OCI-M1 (cell line): ENCODE measurements around the gene SORCS1.

Experiments used
- DNase-seq: peaks from one replicate; lab custom pipeline; 2025; lab: John Stamatoyannopoulos, UW

Gene SORCS1

DNA sequence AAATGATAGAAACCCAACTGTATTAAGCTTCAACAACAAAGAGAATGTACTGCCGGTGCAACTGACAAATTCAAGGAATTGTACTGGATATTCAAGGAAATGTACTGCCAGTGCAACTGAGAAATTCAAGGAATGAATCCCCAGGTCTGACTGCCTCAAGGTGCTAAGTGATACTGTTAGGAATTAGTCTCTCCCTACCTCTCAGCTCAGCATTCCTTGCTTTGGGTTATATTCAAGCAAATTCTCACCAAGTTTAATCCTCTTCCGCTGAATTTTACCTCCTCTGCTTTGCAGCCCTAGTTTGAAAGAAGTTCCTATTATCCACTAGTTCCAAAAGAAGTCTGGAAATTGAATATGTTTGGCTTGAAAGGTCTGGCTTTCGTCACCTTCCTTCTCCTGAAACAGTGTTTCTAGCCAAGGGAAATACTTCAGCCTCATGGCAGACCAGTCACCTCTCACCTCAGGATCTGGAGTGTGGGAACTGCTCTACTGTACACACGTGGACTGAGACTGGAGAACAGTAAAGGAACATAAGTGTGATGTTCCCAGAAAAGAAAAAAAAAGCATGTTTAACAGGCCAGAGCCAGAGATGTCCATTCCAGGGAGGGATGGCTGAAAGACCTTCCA is 60.4 kb downstream of the SORCS1 start:
- DNase-seq: no peak

DNA sequence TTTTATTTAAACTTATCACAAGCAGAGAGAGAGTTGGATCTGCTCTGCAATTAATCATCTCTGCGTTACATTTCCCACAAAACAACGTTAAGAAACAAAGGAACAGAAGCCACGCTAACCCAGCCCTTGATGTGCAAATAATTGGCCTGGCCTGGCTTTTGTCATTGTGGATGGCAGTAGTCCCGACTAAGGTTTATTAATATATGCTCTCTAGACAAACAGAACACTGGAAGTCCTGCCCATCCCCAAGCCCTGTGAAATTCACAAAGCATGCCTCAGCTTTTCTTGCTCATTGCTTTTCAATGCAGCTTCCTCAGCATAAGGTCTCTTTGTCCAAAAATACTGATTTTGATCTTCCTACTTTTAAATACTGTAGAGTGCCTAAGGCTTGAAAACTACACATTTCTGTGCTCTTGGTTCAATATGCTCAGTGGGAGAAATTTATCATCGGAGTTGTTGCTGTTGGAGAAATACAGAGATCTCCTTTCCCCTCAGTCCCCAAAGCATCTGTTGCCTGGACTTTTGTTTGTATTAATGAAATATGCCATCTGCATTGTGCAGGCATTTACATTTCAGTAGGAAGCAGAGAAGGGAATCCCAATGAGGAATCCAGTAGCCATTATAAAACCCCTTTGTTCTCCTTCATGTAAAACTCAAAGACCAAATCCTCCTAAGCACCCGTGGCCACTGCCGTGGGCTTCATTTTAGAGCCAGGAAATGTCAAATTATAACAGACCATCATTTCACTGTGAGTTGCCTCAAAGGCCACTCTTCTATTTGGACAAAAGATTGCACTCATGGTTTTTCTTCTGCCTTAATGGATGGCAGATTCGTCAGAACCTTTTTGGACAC is 61.1 kb downstream of the SORCS1 start:
- DNase-seq: no peak

DNA sequence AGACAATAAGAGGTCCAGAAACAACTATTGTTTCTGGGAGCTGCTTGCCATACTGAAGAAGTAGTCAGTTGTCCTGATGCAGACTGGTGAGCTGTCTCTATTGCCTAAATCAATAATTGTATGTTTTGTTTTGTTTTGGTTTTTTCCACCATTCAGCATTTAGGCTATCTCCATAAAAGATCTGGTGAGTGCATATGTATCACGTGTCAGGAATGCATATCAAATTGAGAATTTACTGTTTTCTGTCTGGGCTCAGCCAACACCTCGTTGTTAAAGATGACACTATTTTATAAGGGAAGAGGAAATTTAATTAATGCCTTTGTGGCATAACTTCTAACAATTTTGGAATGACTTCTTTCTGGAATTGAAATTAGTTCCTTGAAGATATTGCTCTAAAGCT is 66.2 kb downstream of the SORCS1 start:
- DNase-seq: no peak

DNA sequence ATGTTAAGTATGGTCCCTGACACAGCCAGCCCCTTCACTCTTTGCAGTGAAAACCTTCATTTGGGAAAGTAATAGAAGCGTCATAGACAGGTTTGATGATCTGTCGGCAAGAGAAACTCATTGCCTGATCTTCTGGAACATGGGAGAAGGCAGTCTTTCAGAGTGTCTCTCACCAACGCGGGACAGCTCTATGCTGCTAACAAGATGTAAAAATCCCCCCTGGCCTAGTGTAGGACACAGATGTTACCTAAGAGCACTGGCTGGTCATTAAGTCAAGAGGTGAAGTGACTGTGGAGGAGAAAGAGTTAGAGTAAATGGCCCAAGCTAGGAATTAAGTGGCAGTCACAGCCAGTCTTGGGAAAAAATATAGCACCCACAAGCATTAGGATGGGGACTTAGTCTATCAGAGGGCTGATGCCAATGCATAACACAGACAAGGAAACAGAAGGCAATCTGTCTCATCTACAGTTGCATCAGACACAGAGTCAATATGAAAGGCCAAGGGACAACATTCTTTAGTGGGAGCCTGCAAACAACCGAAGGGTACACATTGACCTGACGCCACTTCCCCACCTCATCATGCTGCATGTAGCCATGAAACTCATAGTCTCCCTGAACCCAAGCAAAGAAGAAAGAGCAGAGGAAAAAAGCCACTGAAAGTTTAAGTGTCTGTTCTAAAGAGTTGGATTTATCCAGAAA is 69.5 kb downstream of the SORCS1 start:
- no peak for DNase-seq

DNA sequence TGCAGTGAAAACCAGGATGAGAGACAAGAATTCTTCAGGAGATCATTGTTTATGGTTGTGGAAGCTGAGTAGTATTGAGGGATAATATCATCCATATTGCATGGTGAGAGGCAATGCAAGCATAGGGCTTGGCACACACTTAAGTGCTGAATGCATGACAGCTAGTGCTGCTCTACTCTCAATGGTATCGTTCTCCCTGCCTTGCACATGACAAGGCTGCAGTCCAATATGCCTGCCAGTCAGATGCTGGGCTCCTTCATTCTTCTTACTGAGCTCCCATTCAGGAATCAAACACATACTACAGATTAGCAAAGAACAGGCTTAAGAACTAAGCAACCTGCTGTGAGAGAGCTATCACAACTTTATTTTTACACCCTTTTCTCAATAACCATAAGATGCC is 72.2 kb downstream of the SORCS1 start:
- no peak for DNase-seq

DNA sequence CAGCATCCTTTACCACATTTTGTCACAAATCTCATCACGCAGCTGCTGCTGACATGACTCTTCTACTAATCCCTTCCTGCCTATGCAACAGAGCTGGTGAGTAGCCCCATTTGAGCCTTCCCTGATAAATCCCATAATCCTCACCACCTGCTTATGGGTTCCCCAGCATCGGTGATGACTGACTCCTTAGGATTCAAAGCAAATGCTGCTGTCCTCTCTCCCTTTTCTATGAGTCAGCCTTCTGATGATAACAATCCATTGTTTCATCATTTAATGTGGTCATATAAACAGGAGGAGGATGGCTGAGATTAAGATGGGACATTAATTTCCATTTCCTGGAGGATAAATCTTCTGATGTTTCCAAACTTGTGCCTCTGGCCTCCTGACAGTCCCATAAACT is 73.4 kb downstream of the SORCS1 start:
- peak; percentile 35 for DNase-seq

DNA sequence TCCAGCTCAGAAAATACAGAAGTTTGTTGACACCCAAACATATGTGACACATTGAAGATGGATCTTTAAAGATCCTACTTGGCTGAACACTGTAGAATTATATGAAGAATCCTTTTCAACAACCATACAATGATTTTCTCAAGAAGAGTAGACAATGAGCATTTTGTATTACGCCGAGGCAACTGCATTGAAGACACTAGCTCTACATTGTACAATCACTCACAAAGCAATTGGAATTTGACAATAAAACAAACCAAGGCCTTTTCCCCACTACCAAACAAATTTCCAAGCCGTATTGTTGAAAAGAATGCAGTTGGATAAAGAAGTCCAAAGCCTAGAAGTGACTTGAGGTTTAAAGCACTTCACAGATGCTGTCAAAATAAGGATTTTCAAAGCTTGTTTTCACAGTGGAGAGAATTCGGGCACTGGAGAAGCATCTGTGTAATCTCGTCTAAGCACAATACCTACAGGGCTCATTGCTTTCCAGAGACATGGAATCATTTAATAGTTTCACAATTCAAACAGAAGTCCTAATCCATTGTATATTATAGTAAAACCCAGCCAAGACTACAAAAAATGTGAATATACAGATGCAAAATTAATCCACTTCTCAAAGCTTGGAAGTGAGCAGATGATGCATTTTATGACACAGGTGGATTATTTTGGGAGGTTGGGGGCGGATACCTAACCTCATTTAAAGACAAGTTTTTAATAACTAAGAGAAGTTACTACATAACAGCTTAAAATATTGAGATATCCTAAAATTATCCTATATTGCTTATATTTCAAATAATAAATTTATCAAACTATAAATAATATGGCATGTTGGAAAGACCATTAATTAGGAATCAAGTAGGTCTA is 78.6 kb downstream of the SORCS1 start:
- no peak for DNase-seq

DNA sequence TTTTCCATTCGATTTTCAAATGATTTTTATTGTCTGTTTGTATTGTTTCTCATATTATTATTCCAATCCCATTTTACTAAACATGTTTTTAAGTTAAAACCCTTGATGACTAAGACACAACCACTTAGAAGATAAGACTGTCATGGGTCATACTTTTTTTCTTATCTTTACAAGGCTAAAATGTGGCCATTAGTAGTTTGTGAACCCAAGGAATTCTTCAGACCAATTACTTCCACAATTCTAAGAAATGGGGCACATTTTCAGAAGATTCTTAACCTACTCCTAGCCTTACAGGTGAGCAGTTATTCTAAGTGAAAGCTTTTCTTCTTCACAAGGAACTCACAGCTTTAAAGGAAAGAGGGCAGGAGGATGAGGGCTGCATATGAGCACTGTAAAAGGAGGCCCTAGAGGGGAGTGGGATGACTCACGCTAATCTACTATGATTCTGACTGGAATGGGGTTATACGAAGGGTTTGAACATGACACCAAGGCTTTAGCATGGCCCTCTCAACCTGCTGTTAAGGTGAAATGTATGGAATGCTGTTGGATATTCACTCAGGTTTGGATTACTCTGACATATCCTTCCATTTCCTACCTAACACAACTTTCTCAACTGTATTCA is 81.0 kb downstream of the SORCS1 start:
- DNase-seq: peak; percentile 87

DNA sequence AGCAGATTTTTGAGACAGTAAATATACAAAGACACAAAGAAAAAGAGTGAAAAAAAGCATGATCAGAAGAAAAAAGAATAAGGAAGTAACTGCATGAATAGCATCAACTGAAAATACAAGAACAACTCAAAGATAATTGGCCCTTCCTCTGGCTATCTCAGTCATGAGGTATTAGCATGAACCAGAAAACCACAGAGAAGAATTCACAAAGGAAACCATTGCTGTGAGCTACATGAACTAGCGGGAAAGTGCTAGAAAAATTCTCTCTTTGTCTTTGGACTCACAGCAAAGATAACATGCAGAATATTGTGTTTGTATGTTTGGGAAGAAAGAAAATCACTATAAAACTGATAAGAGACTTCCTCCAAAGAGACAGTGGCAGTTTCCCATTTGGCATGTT is 82.9 kb downstream of the SORCS1 start:
- peak; percentile 95 for DNase-seq

DNA sequence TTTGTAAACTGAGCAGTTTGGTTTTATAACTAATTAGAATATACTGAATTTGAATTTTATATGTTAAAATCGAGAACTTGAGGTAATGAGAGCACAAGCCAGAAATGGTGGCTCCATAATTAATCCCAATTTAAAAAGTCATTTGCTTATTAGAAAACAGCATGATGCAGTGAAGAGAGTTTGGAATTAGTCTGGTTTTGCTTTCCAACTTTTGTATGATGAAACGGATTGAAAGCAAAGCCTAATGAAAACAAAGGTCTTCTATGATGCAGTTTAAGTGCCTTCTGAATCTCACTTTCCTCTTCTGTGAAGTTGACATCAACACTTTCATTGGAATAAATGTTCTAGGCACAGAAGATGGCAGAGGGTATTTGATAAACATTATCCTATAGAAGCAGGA is 89.4 kb downstream of the SORCS1 start:
- peak; percentile 72 for DNase-seq

DNA sequence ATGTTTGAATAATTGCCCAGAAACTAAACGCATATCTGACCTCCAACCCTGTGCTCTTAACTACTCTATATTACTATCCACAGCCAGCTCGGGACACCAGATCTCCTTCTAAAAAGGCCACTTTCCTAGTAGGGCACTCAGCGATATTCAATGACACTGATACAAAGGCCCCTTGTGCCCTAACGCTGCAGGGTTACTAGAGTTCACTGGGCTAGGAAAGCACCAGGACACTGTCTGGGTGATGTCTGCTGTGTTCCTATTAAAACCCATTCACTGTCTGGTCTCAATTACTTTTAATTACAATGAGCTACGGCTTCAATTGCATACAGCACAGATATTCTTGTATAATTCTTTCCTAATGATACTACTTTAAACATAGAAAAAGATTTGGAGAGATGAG is 91.7 kb downstream of the SORCS1 start:
- no peak for DNase-seq

DNA sequence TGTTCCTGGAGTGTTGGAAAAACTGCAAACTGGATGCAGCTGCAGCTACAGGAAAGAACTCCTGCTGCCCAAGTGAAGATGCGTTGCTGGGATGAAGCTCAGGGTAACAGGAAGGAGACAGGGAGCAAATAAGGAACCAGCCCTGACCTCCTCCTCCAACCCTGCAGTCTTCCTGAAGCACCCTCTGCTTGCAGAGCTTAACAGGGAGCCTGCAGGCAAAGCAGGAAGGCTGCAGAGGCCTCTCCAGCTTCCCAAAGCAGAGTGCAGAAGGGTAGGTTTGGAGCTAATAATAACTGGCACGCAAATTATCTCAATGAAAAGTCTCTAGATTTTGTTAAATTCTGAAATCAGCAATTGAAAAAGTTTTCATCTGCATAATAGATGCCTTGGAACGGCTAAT is 92.5 kb downstream of the SORCS1 start:
- no peak for DNase-seq

DNA sequence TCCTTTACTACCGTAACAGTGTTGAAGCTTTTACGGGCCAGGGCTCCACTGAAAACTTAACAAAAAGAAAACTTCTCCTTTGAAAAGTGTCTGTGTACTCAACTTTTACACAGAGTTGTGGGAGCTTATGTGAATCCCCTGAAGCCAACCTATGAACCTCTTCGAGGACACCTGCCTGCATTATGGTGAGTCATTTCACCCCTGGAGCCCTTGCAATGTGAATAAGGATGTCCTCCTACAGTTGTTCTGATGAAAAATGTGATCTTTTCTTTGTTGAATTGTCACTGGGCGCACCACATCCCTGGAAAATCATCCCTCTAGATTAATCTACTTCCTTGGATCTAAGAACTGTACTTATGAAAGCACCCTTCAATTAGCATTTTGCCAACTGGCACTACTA is 93.2 kb downstream of the SORCS1 start:
- DNase-seq: no peak

DNA sequence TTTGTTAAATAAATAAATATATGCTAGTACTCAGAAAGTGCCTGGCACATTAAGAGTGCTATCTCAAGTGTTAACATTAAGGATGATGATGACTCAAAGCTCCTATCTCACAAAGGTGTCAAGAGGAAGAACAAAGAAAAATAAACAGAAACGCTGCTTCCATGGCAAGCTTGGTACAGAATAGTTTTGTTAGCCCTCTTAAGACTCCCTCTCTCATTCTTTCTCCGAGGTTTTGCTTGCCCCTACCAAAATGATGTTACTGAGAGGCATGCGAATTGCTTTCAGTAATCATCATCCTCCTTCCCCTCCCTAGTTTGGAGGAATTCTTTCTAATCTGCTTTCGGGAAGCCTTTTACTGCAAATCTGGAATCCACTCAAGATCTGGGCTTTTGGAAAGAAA is 96.7 kb downstream of the SORCS1 start:
- DNase-seq: no peak

DNA sequence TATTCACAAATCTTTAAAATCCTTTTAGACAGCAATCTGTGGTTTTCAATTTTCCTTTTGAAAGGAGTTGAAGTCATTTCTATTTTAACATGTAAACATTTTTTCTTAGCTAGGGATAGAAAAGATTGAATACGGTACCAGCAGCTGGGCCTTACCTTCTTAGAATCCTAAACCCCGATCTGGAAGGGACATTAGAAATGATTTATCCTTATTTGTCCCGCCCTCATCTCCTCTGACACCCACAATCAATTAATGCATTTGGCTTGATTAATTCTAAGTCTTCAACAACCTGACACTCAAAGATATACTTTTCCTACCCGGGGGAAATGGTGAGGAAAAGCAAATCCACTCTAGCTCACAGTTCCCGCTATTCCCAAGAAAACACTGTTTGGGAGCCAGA is 100.4 kb downstream of the SORCS1 start:
- DNase-seq: no peak

DNA sequence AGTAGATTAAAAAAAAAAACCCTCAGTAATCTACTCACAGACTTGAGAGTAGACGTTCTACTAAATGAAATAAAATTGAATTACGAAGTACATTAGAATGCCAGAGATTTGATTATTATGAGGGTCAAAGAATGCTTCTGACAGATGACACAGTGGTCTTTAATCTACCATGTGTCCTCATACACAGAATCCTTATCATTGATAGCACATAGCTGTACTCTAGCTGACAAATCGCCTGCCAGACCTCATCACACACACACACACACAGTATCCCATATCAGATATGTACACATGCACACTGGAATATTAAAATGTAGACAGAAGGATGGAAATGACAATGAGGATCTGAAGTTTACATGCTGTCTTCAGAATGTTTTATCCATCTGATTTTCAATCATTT is 104.6 kb downstream of the SORCS1 start:
- DNase-seq: peak; percentile 78

DNA sequence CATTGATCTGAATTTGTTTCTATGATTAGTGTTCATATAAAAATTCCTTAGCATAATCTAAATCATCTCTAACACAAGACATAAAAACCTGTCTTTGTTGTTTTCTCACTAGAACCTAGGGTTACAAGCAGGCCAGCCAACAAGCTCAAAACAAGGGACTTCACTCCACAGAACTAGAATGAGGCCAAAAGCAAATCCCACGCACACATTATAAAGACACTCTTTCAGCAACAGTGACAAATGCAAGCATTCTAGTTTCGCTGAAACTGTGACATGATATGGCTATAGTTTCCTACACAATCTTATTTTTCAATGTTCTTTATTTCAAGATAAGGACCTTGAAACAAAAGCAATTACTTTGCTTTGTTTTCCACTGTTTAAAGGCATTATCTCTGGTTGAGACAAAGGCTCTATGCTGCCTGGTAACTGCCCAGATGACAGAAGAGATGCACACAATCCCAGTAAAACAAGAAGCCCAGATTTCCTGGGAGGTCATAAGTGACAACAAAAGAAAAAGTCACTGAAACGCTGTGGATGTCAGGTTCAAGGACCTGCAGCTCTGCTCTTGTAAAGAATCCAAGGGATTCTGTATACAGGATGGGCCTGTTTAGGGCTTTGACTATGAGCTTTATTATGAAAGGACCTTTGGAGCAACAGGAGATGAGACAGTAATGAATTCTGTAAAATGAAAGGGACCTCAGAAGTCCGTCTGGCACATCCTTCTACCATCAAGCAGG is 105.3 kb downstream of the SORCS1 start:
- DNase-seq: peak; percentile 62

DNA sequence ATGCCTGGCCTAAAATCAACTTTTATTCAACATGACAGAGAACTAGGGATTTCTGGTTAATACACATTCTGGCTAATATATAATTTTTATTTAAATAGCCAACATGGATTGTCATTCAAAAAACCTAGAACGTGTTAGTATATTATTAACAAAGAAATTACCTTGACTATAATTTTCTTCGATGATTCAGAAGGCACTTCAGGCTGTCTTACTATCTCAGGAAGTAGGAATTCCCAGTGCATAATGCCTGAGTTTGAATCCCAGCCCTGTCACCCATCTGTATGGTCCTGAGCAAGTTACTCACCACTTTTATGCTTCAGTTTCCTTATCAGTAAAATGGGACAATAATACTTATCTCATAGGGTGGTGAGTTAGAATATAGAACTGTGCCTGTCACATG is 106.2 kb downstream of the SORCS1 start:
- DNase-seq: no peak

DNA sequence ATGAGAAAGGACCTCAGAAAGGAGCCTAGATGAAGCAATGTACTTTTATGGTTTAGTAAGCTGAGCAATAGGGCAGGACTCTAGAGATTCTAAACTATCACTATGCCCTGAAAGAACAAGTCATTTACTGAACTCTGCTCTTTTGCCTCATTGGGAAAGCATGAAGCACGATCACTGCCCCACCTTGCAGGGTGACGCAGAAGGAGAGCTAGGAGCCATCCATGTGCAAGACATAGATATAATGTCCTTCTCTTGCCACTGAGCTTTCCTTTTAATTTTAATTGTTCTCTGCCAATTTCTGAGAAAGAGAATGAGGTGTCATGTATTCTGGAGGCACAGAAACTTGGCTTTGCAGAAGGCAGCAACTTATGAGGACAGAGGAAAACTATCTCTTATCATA is 108.3 kb downstream of the SORCS1 start:
- peak; percentile 85 for DNase-seq

DNA sequence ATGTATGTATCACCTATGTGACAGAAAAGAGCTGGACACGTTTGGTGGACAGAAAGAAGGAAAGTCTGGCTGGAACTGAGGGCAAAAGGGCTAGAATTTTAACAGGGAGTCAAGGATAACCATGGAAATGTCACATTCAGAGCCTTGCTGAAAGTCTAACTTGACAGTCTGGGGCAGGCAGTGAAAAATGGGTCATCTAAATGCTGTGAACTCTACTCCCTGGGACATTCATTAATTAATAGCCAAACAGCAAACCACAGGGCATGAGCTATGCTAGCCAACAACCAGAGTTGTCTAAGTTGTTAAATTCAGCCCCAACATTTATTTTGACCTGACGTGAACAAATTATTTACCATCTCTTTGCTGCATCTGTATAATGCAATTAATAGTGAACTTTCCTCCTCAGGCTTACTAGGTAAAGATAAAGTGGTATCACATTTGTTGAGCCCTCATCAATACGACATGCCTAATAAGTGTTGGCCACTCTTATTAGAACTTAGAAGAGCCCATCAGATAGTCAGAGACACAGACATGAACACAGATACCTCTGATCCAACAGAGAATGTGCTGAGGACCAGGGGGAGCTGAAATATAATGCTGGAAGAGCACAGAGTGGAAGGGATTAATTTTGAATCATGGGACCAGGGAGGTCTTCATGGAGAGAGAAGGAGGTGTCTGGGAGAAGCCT is 109.9 kb downstream of the SORCS1 start:
- DNase-seq: no peak
